Right lobe of liver (tissue), 4 donors: ENCODE results near the gene GAREM1.
A peak's percentile ranks its signal among the peaks of the same experiment; 100 is the strongest.

ENCODE experiments used
- CTCF ChIP-seq, 4 donors: fragments of 200-600 bp in 3 of 4; fragments of 450-650 bp in 1 of 4; IDR thresholded peaks; one replicate each; pipeline versions ENCODE4 v1.5.1 to v1.8.0; 2016 to 2022; ENCODE audit warnings: antibody characterized with exemption in 4 of 4, mild to moderate bottlenecking in 2 of 4
- POLR2A ChIP-seq: fragments of 450-650 bp; IDR thresholded peaks from one replicate; pipeline ENCODE4 v1.6.1; 2017; ENCODE audit warnings: antibody characterized with exemption, mild to moderate bottlenecking
- donor health status: DM: no; HTN: no; CAD: no.
- donor health status: DM: no; HTN: no; CAD: no.
- donor health status: DM: no; HTN: yes; CAD: no.

DNA sequence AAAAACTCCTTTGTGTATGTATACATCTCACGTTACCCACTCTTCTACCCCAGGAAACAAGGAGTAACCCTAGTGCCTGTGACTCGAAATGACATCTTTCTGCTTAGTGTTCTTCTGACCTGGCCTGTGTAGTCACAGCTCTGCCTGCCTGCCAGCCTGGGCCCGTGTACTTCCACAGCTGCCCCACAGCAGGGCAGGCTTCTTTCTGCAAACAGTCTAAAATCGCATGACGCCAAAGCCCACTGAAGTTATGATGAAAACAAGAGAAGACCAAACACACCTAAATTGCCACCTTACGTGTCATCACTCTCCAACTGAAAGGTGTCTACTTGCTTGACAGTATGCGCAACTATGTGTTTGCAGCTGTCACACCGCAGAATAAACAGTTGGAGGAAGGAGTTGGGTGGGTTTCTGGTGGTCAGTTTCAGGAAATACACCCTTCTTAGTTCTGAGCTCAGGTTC is 1.5 kb downstream of the GAREM1 start:
- TF ChIP-seq CTCF (IDR thresholded peaks at IDR 0.05) (peak in 3 of 4 donors; percentile 24 to 27 (median 26)), POLR2A (peak; percentile 54)
